ENCODE measurements around the gene CPED1.
"Not testable (repeated sequence)": the region's sequence is repeated elsewhere in the genome, so short reads cannot be mapped to it uniquely, and the experiment has no call there.

Gene CPED1

GRCh38 chr7:121043314-121044234 lies 55.1 kb downstream of the CPED1 start:
- DNase-seq: no peak

GRCh38 chr7:121045090-121045489 lies 56.6 kb downstream of the CPED1 start:
- no peak for DNase-seq

- no peak for DNase-seq
These were observed 57.5 kb downstream of the CPED1 start for GRCh38 chr7:121046009-121046408.

- DNase-seq: no peak
These were observed 58.5 kb downstream of the CPED1 start for GRCh38 chr7:121046893-121047468.

- no peak for DNase-seq
These were observed 59.7 kb downstream of the CPED1 start for GRCh38 chr7:121048195-121048594.

- DNase-seq: no peak
These were observed 60.7 kb downstream of the CPED1 start for GRCh38 chr7:121049028-121049791.

- no peak for DNase-seq
These were observed 61.4 kb downstream of the CPED1 start for GRCh38 chr7:121049897-121050296.

GRCh38 chr7:121053219-121053618 lies 64.7 kb downstream of the CPED1 start:
- no peak for DNase-seq

GRCh38 chr7:121054925-121055324 lies 66.4 kb downstream of the CPED1 start:
- DNase-seq: no peak

- no peak for DNase-seq
These were observed 69.4 kb downstream of the CPED1 start for GRCh38 chr7:121057878-121058277.

GRCh38 chr7:121058975-121059374 lies 70.5 kb downstream of the CPED1 start:
- DNase-seq: no peak

GRCh38 chr7:121059979-121060509 lies 71.5 kb downstream of the CPED1 start:
- not testable (repeated sequence) for DNase-seq

GRCh38 chr7:121061677-121062582 lies 73.4 kb downstream of the CPED1 start:
- no peak for DNase-seq

GRCh38 chr7:121062671-121063279 lies 74.3 kb downstream of the CPED1 start:
- no peak for DNase-seq

- not testable (repeated sequence) for DNase-seq
These were observed 79.2 kb downstream of the CPED1 start for GRCh38 chr7:121067717-121068116.

- no peak for DNase-seq
These were observed 81.0 kb downstream of the CPED1 start for GRCh38 chr7:121069346-121070100.

- DNase-seq: no peak
These were observed 82.6 kb downstream of the CPED1 start for GRCh38 chr7:121071132-121071531.

GRCh38 chr7:121071662-121072061 lies 83.2 kb downstream of the CPED1 start:
- DNase-seq: no peak

GRCh38 chr7:121072826-121073225 lies 84.3 kb downstream of the CPED1 start:
- DNase-seq: no peak

- DNase-seq: no peak
These were observed 85.1 kb downstream of the CPED1 start for GRCh38 chr7:121073463-121074099.

Data from NCI-H1930 (cell line).